ENCODE measurements around the gene DNAJC12.
"Not testable (repeated sequence)": the region's sequence is repeated elsewhere in the genome, so short reads cannot be mapped to it uniquely, and the experiment has no call there.

Gene DNAJC12

DNA sequence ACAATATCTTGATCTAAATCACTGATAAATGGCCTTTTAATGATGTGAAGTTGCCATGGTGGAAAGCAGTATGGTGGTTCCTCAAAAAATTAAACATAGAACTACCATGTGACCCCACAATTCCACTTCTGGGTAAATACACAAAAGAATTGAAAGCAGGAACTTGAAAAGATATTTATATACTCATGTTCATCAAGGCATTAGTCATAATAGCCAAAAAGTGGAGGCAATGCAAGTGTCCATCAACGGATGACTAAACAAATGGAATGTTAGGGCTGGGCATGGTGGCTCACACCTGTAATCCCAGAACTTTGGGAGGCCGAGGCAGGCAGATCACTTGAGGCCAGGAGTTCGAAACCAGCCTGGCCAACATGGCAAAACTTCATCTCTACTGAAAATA is 2.0 kb upstream of the DNAJC12 start:
- DNase-seq (ENCODE audit: low spot score) = no peak

DNA sequence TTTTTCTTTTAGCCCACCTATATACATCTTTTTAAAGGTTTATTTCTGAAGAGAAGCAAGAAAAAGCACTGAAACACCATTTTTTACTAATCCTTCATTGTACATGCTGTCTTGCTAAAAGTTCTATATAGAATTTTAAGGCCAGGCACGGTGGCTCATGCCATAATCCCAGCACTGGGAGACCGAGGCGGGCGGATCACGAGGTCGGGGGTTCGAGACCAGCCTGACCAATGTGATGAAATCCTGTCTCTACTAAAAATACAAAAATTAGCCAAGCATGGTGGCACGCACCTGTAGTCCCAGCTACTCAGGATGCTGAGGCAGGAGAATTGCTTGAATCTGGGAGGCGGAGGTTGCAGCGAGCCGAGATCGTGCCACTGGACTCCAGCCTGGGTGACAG is 1.5 kb upstream of the DNAJC12 start:
- DNase-seq (ENCODE audit: low spot score) = not testable (repeated sequence)

DNA sequence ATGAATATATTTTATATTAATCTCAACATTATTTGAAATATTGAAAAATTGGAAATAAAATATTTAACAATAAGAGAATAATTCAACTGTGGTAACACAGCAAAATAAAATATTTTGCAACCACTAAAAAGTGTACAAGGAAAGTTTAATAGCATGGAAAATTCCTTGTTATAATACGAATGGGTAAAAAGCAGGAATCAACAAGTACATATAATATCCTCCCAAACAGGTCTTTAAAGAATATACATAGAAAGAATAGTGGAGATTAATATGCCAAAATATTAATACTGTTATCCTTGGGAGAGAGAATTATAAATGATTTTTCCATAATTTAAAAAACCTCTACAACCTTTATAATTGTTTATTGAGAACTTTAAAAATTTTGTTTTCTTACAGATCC is 1.0 kb downstream of the DNAJC12 start:
- DNase-seq (ENCODE audit: low spot score) = no peak

DNA sequence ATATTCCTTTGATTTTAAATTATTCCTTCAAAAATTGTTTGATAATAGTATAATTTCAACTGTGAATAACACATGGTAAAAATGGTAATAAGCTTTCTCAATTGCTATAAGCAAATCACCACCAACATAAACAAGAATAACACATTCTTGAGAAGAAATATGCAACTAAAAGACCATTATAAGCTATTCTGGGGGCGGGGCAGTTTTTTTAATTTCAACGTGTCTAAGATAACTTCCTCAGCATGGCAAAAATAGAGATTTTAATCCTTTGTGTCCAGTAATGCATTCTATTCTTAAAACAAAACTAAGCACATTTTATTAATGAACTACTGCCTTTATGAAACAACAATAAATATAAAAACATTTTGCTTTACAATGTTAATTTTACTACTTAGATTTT is 1.5 kb downstream of the DNAJC12 start:
- DNase-seq (ENCODE audit: low spot score) = no peak

DNA sequence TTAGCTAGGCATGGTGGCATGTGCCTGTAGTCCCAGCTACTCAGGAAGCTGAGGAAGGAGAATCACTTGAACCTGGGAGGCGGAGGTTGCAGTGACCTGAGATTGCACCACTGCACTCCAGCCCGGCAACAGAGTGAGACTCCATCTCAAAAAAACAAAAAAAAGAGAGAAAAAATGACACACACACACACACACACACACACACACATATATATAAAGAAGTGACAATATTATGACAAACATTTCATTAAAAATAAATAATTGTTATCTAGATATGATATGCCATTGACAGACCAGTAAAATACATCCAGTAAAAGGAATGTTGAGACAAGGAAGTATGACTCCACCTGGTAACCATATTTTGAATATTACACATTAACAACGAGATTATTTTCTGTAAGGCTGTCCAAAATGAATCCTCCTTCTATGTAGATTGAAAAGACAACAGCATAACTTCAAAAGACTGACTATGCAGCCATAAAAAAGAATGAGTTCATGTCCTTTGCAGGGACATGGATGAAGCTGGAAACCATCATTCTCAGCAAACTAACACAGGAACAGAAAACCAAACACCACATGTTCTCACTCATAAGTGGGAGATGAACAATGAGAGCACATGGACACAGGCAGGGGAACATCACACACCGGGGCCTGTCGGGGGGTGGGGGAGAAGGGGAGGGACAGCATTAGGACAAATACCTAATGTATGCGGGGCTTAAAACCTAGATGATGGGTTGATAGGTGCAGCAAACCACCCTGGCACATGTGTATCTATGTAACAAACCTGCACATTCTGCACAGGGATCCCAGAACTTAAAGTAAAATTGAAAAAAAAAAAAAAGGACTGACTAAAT is 2.2 kb downstream of the DNAJC12 start:
- DNase-seq (ENCODE audit: low spot score) = not testable (repeated sequence)

DNA sequence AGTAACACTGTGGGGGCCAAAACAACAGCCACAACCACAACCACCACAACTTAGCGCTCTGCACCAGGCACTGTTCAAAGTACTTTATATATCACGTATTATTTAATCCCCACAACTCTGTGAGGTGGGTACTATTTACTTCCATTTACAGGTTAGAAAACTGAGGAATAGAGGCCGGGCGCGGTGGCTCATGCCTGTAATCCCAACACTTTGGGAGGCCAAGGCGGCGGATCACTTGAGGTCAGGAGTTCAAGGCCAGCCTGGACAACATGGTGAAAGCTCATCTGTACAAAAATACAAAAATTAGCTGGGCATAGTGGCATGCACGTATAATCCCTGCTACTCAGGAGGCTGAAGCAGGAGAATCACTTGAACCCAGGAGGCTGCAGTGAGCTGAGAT is 3.6 kb downstream of the DNAJC12 start:
- DNase-seq (ENCODE audit: low spot score) = no peak

DNA sequence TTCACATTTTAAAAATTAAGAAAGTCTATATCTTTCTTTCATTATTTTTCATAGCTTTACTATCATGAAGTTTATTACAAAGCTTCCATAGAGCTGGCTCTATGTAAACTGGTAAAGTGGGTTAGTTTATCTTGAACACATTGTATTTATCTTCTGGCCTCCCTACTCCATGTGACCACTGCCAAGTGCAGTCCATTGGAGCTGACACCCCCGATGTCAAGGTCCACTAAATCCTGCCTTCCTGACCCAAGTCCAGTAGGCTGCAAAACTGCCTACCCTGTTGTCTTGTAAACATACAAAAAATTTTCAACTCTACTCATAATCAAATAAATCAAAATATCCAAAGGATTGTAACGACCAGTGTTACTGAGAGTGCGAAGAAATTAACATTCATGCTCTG is 10.2 kb downstream of the DNAJC12 start:
- no peak for DNase-seq (ENCODE audit: low spot score)

DNA sequence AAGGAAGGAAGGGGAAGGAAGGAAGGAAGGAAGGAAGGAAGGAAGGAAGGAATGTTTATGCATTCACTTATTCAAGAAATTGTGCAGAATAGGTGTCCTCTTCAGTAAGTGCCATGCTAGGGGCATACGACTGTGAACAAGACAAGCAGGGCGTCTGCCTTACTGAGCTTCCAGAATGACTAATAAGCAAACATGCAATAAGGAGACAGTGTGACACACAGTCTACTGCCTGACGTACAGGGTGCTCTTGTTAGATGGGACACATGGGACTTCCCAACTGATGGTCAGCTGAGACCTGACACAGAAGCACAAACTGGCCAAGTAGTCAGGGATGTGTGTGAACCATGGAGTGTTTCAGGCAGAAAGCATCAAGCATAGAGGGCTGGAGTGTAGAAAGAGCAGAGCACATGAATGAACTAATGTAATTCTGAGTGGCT is 18.2 kb downstream of the DNAJC12 start:
- no peak for DNase-seq (ENCODE audit: low spot score)

DNA sequence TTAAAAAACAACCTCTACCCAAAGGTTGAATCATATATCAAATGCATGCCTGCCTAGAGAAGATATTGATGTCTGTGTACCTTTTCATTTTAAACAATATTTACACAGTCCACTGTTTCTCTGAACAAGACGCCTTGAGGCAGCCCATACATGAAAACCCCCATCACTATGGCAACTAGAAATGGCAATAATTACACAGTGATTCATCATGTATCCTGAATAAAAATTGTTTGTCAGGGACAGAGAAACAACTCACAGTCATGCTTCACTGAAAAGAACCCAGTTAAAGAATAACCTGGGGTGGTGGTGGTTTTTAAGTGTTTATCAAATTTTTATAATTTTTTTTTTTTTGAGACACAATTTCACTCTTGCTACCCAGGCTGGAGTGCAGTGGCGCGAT is 19.7 kb downstream of the DNAJC12 start:
- no peak for DNase-seq (ENCODE audit: low spot score)

DNA sequence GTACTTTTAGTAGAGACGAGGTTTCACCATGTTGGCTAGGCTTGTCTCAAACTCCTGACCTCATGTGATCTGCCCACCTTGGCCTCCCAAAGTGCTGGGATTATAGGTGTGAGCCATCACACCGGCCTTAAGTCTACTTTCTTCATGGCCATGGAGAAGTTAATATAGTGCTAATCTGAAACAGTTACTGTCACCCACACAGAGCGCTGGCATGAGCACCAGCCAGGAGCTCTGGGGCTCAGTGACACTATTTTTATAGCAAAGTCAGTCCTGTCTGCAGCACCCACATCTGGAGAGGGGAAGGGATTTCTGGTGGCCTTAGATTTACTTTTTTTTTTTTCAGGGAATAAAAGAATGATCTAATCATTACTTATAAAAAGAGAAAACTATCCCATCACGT is 21.3 kb downstream of the DNAJC12 start:
- no peak for DNase-seq (ENCODE audit: low spot score)

DNA sequence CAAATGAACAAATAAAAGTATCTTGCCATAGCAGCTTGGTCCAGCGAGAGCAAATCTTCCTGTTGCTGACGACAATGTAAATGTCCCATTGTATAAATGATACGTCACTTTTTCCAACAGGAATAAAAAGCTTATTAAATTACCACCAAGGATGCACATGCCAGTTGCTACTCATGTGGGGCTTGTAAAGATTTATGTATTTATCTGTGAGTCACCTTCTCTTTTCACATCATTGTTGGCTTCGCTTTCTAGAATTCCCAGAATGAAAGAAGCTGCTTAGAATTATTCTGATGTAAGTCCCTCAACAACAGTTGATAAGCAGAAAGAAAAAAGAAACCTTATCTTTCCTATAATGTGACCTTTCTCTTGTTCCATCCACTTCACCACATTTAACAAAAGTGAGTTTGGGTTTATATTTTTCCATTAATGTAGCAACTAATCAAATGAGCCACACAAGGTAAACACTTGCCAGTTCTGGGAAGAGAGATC is 22.4 kb downstream of the DNAJC12 start:
- DNase-seq (ENCODE audit: low spot score) = no peak

DNA sequence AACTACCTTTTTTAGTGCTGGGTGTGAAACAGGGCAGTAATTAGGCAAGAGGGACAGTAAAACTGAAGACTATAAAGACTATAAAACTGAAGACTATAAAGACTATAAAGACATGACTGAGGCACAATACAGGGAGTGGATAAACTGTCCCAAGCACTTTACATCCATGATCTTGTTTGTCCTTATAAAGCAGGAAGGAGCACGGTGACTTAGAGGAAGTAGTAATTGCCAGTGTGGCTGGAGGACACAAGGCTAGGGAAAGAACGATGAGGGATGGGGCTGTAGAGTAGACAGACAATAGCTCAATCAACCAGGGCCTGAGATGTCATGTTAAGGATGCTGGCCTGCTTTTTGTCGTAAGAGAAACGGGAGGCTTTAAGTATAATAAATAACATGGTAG is 26.0 kb downstream of the DNAJC12 start:
- no peak for DNase-seq (ENCODE audit: low spot score)

DNA sequence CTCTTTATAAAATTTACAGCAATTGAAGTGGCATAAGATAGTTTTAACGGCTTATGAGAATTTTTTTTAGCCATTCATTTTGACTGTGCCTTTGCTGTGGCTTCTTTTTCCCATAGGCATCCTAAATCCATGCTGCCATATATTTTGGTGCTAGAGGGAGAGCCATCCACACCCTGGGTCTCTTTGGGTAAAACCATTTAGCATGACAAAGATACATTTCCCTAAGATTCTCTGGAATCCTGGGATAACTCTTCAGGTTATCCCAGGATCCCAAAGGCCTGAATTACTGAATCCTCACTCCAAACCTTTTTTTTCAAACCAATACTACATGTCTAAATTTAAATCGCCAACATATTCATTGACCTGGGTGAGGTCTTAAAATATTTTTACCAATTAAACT is 28.9 kb downstream of the DNAJC12 start:
- DNase-seq (ENCODE audit: low spot score) = no peak

DNA sequence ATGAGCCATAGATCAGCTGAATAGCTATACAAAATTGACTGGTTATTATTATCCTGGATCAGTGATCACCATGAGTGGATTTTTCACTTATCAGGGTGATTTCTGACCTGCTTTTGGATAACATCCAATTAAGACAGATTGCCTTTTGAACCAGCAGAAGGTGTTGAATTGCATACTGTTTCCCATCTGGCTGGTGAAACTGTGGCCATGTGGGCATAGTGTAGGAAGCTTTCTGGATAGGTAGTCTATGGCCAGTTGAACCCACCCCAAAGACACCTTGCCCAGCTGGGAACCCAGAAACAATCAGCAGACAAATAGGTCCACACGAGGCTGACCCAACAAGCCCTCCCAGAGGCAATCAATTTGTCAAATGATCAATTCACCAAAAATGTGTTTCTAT is 29.3 kb downstream of the DNAJC12 start:
- no peak for DNase-seq (ENCODE audit: low spot score)

DNA sequence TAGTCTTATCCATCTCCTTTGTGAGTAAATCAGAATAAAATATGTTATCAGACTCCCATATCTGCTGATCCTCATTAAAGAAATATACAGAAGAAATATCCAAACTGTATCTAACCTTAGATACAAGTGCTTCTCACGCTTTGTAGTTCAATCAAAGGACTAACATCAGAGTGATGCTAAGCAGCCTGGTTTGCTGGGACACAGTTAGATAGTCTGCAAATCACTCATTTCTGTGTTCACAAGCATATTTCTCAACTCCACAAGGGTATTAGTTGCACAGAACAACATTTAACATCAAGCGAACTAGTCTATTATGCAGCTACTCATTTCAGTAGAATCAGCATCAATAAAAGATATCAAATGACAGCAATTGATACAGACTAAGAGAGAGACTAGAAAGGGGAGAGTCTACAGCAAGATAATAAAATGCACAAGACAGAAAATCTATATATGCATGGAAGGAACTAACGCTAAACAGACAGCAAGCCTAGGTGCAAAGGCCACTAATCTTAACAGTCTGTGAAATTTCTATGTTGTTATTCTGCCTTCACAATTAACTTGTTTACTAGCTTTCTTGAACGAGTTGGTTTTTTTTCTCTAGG is 30.0 kb downstream of the DNAJC12 start:
- no peak for DNase-seq (ENCODE audit: low spot score)

DNA sequence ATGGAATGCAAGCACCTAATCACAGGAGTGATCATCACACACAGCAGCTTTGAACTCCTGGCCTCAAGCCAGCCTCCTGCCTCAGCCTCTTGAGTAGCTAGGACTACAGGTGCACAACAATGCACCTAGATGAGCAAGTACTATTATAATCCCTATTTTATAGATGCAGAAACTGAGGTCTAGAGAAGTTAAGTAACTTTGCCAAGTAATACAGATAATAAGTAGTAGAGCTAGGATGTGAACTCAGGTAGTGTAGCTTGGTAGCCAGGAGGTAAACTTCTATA is 33.7 kb downstream of the DNAJC12 start:
- DNase-seq (ENCODE audit: low spot score) = no peak

DNA sequence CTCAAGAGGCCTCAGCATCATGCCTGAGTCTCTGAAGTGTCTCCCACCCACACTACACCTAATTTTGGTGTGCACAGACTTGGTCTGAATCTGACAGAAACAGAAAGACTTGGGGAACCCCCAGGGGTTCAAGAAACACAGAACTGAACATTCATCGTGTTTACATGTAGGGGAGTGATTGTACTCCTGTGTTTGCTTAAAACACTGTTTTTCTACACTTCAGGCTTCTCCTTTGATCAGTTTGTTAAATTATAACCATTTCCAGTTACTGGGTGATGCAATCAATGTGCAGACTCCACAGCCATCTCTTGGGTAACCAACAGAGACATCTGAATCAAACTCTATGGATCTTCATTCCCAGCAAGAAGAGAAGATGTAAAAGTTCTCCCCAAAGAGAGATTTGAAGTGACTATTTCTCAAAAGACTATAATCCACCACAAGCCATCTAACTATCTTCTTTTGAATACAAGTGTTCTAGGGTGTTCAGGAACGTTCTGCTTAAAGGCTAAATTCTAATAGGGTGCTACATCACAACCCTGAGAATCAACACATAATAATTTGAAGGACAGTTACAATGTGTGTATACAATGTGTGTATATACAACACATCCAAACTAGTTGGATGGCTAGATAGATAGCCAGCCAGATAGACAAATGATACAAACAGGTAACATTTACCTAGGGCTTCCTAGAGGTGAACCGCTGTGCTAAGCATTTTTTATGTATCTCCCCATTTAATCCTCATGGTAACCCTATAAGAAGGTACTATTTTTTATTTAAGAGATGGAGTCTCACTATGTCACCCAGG is 34.2 kb downstream of the DNAJC12 start:
- DNase-seq (ENCODE audit: low spot score) = no peak

DNA sequence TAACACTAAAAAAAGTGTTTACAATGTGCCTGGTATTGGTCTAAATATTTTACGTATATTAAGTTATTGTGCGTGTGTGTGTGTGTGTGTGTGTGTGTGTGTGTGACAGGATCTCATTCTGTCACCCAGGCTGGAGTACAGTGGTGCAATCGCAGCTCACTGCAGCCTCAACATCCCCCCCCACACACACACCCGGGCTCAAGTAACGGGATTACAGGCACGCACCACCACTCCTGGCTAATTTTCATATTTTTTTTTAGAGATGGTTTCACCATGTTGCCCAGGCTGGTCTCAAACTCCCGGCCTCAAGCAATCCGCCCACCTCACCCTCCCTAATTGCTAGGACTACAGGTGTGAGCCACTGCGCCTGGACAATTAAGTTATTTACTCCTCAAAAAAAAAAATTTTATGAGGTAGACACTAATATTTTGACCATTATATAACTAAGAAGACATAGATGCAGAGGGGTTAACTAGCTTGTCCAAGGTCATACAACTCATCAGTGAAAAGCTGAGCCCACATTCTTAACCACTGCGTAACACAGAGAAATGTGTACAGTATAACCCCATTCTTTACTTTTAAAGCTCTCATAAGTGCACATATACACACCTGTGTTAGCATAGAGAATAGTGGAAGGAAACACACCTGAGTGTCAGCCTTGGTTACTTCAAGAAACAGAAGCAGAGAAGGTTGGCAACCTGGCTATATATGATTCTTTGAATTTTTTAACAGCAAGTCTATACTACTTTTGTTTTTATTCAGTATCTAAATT is 35.0 kb downstream of the DNAJC12 start:
- DNase-seq (ENCODE audit: low spot score) = no peak

DNA sequence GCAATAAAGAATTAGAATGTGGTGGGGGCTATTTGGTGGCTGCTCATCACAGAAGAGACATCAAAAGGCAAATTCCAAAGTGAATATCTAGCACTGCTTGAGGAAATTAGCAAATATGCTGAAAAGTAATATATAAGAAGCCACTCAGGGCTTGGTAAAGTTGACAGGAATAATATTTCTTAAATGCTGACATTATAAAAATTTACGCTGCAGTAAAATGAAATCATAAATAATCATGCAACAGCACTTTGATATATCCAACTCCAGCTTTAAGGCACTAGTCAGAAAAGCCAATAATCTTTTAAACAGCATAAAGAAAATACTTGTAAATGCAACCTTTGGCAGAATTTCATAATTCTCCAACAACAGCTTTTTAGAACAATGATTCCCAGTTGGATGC is 36.9 kb downstream of the DNAJC12 start:
- DNase-seq (ENCODE audit: low spot score) = no peak

DNA sequence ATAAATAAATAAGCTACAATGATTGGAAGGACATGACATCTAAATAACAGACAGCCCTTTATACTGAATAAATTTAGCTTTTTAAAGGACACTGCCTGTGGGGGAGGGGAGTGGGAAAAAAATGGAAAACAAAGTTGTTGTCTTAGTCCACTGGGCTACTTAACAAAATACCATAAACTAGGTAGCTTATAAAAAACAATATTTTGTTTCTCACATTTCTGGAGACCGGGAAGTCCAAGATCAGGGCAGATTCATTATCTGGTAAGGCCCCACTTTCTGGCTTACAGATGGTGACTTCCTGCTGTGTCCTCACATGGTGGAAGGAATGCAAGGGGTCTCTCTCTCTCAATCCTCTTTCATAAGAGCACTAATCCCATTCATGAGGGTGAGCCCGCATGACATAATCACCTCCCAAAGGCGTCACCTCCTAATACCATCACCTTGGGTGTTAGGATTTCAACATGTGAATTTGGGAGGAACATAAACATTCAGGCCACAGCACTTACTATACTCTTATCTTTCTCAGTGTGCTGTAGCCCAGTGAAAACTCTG is 43.0 kb downstream of the DNAJC12 start:
- no peak for DNase-seq (ENCODE audit: low spot score)

DNA sequence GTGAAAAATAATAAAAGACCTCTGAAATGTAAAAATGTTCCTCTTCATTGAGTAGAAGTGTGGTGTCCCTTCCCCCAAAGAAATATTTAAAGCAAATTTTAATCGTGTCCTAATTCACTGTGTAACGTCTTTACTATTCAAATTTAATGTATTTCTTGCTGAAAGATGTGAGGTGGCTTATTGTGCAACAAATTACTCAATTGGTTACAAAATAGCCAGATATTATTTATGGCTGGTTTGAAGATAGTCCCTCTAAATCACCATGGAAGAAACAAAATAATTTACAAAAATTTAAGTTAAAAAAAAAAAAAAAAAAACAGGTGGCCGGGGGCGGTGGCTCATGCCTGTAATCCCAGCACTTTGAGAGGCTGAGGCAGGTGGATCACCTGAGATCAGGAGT is 43.7 kb downstream of the DNAJC12 start:
- no peak for DNase-seq (ENCODE audit: low spot score)

DNA sequence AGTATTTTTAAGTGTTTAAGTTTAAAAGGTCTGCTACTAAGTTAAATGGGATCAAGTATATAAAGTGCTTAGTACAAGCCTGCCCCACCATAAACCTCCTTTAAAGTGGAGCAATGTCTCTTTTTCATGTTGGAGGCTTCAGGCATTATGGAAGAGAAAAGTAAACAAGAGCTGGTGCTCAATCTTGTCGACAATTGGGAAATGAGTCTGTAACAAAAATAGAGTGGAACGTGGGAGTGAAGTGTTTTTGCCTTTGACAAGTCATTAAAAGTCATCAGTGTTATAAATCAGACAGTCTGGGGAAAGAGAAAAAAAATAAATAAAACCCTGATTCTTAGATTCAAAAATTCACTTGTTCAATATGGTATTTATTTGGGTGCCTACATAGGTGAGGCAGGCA is 44.7 kb downstream of the DNAJC12 start:
- DNase-seq (ENCODE audit: low spot score) = no peak

Data from pons (tissue), 1 donor.